Stimulated activated CD8-positive, alpha-beta memory T cell treated with anti-CD3 and anti-CD28 coated beads, Interleukin-15, amount 100 ng/mL, for 4 hours (primary cell): ENCODE measurements around the gene GOLT1B.

Experiments used
- DNase-seq, 2 donors: peaks; one replicate each; pipeline ENCODE4 v3.0.0-alpha.2; 2020; ENCODE audit warnings: low read depth in 2 of 2

Gene GOLT1B

GRCh38 chr12:21523148-21523547 lies 21.6 kb downstream of the GOLT1B start:
- DNase-seq, result no peak

GRCh38 chr12:21526053-21526452 lies 24.5 kb downstream of the GOLT1B start, which contains the start of gene SPX:
Gene SPX, plus strand, starts transcription at chr12:21526296. Its CDS starts 177 bp downstream, at chr12:21526473.
- DNase-seq, result no peak

GRCh38 chr12:21526721-21527345 lies 25.2 kb downstream of the GOLT1B start:
- DNase-seq, result no peak

- peak in 1 of 2 donors; percentile 8 for DNase-seq
Observed at GRCh38 chr12:21527451-21528180, 26.0 kb downstream of the GOLT1B start.

GRCh38 chr12:21528953-21529352 lies 27.4 kb downstream of the GOLT1B start:
- DNase-seq, result no peak

- DNase-seq, result no peak
Observed at GRCh38 chr12:21529456-21529855, 27.9 kb downstream of the GOLT1B start.

GRCh38 chr12:21538061-21538653 lies 36.6 kb downstream of the GOLT1B start:
- DNase-seq, result no peak

GRCh38 chr12:21539797-21540196 lies 38.2 kb downstream of the GOLT1B start:
- DNase-seq, result no peak

GRCh38 chr12:21541773-21542172 lies 40.2 kb downstream of the GOLT1B start:
- no peak for DNase-seq

GRCh38 chr12:21542403-21542802 lies 40.8 kb downstream of the GOLT1B start:
- DNase-seq, result no peak

- DNase-seq, result no peak
Observed at GRCh38 chr12:21543151-21543550, 41.6 kb downstream of the GOLT1B start.

- no peak for DNase-seq
Observed at GRCh38 chr12:21545557-21545956, 44.0 kb downstream of the GOLT1B start.

GRCh38 chr12:21546716-21547115 lies 45.1 kb downstream of the GOLT1B start:
- DNase-seq, result no peak

GRCh38 chr12:21547437-21547836 lies 45.8 kb downstream of the GOLT1B start:
- DNase-seq, result no peak

- DNase-seq, result no peak
Observed at GRCh38 chr12:21551841-21552465, 50.4 kb downstream of the GOLT1B start.

- DNase-seq, result no peak
Observed at GRCh38 chr12:21552635-21553328, 51.2 kb downstream of the GOLT1B start.

GRCh38 chr12:21553329-21553675 lies 51.7 kb downstream of the GOLT1B start:
- no peak for DNase-seq

- DNase-seq, result no peak
Observed at GRCh38 chr12:21558100-21558679, 56.6 kb downstream of the GOLT1B start.

GRCh38 chr12:21559855-21560569 lies 58.4 kb downstream of the GOLT1B start:
- DNase-seq, result no peak

GRCh38 chr12:21561158-21561557 lies 59.6 kb downstream of the GOLT1B start:
- no peak for DNase-seq

- no peak for DNase-seq
Observed at GRCh38 chr12:21562859-21563258, 61.3 kb downstream of the GOLT1B start.
